WERI-Rb-1 (cell line): ENCODE measurements around the gene MRAS.
"Not testable (repeated sequence)": the region's sequence is repeated elsewhere in the genome, so short reads cannot be mapped to it uniquely, and the experiment has no call there.

Experiments
- DNase-seq: peaks from one replicate; pipeline ENCODE4 v3.0.0-alpha.2; 2020
- H3K27ac ChIP-seq: fragments of 250-450 bp; sonication (Bioruptor Pico); 2 replicates; pipeline ENCODE4 v1.5.1; 2020; ENCODE audit warnings: mild to moderate bottlenecking, moderate library complexity
- H3K27me3 ChIP-seq: fragments of 250-450 bp; sonication (Bioruptor Pico); 2 replicates; pipeline ENCODE4 v1.5.1; 2021; ENCODE audit warnings: mild to moderate bottlenecking, low read depth, moderate library complexity; ENCODE audit not compliant: insufficient read depth, severe bottlenecking
- H3K36me3 ChIP-seq: fragments of 250-450 bp; sonication (Bioruptor Pico); 2 replicates; pipeline ENCODE4 v1.5.1; 2020; ENCODE audit warnings: mild to moderate bottlenecking, moderate library complexity
- H3K4me3 ChIP-seq: 2 replicates; pipeline ENCODE4 v1.5.1; 2011; ENCODE audit warnings: low read depth, mild to moderate bottlenecking, control low read depth, low read length
- H3K9me3 ChIP-seq: fragments of 250-450 bp; sonication (Bioruptor Pico); 2 replicates; pipeline ENCODE4 v1.5.1; 2021; ENCODE audit warnings: mild to moderate bottlenecking, moderate library complexity; ENCODE audit not compliant: severe bottlenecking
- CTCF ChIP-seq: IDR thresholded peaks from 2 replicates; pipeline ENCODE4 v1.5.1; 2011; ENCODE audit warnings: low read depth, mild to moderate bottlenecking, control low read depth, inconsistent platforms, low read length

The MRAS gene

GRCh38 chr3:138376663-138377062, 28.3 kb downstream of the MRAS start:
- no peak for DNase-seq
- H3K27ac ChIP-seq: no peak overlapping the region
- H3K27me3 ChIP-seq: no peaks in the 10 kb centered on the region
- H3K36me3 ChIP-seq: no peaks in the 10 kb centered on the region
- H3K4me3 ChIP-seq: no peak overlapping the region
- H3K9me3 ChIP-seq: no peaks in the 10 kb centered on the region
- no peak for TF ChIP-seq CTCF

- not testable (repeated sequence) for DNase-seq, H3K4me3 ChIP-seq, H3K27ac ChIP-seq, H3K9me3 ChIP-seq, H3K36me3 ChIP-seq, H3K27me3 ChIP-seq
These were observed 28.8 kb downstream of the MRAS start for GRCh38 chr3:138377212-138377611.

DNA sequence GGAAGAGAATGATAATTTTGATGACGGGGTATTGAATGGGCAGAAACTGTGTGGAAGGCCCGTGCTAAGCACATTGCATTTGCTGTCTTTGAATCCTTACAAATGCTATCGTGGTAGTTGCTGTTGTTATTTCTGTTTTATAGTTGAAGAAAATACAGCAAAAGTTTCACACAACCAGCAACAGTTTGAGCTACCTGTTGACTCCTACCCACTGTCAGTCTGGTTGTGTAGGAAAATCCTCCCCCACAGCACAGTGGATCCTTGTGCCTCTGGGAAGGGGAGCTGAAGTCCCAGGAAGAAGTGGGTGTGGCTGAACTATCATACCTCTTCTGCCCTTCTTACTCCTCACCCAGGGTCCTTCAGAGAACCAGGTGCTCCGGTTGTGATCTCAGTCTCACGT, 29.4 kb downstream of the MRAS start:
- no peak for DNase-seq
- TF ChIP-seq CTCF: no peak
- Histone ChIP-seq H3K9me3 (no peaks in the 10 kb centered on the region), H3K4me3 (no peak overlapping the region), H3K27ac (no peak overlapping the region), H3K27me3 (no peaks in the 10 kb centered on the region), H3K36me3 (no peaks in the 10 kb centered on the region)

DNA sequence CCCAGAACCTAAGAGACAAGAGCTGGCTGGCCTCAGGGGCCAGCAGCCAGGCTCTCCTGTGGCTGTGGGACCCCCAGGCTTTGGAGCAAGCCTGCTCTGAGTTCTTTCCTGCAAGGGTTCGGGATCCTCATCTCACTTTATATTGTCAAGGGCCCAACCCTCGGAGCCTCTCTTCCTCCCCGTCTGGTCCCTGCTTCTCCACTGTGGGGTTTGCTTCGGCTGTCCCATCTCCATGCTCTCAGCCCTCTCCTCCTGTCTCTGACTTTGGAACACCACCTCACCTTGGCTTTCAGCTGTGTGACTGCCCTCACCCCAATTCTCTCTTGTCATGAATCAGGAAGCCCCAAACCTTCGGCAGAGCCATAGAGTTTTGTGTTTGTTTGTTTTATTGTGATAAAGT, 30.0 kb downstream of the MRAS start:
- Histone ChIP-seq H3K36me3 (no peaks in the 10 kb centered on the region), H3K27ac (no peak overlapping the region; the same call in 1 of the 2 replicates), H3K9me3 (no peaks in the 10 kb centered on the region), H3K27me3 (no peaks in the 10 kb centered on the region), H3K4me3 (no peak overlapping the region)
- DNase-seq: no peak
- TF ChIP-seq CTCF: no peak

- H3K27ac ChIP-seq: no peak overlapping the region
- TF ChIP-seq CTCF: no peak
- no peak for DNase-seq
- no peaks in the 10 kb centered on the region for H3K9me3 ChIP-seq
- H3K36me3 ChIP-seq: no peaks in the 10 kb centered on the region
- no peak overlapping the region for H3K4me3 ChIP-seq
- H3K27me3 ChIP-seq: no peaks in the 10 kb centered on the region
These were observed 30.6 kb downstream of the MRAS start for GRCh38 chr3:138378990-138379389.

- no peak overlapping the region for H3K27ac ChIP-seq
These were observed 33.1 kb downstream of the MRAS start for GRCh38 chr3:138381413-138381901.

More at GRCh38 chr3:138381413-138381901, 33.1 kb downstream of the MRAS start:
- no peaks in the 10 kb centered on the region for H3K36me3 ChIP-seq
- no peak overlapping the region for H3K4me3 ChIP-seq
- TF ChIP-seq CTCF: no peak
- no peaks in the 10 kb centered on the region for H3K27me3 ChIP-seq
- DNase-seq: no peak
- H3K9me3 ChIP-seq: no peaks in the 10 kb centered on the region
